ENCODE measurements around the gene AOX1. TPM values are rescaled to one million over a fixed set of nuclear protein-coding genes. Genes with fewer than 3 reads are reported as not detected.

Gene AOX1
- total RNA-seq, 1 experiment from 2014 or later: 0.71 TPM

GRCh38 chr2:200635251-200635650, 49.4 kb downstream of the AOX1 start (continued):
- TF ChIP-seq REST (IDR thresholded peaks at IDR 0.05; ENCODE audit: low read depth): no peak
- TF ChIP-seq POLR2AphosphoS5 (IDR thresholded peaks at IDR 0.05; ENCODE audit: low read depth, low read length): no peak
- TF ChIP-seq SRF (IDR thresholded peaks at IDR 0.05; ENCODE audit: low read depth): no peak
- TF ChIP-seq ATF3 (IDR thresholded peaks at IDR 0.05): no peak
- no peak for TF ChIP-seq MAX (IDR thresholded peaks at IDR 0.05)
- TF ChIP-seq SP1 (IDR thresholded peaks at IDR 0.05; ENCODE audit: low read depth): no peak
- no peak for TF ChIP-seq ELF1 (IDR thresholded peaks at IDR 0.05; ENCODE audit: borderline replicate concordance, low read depth)

- Histone ChIP-seq H2AFZ (ENCODE audit: low read depth, low read length, poor library complexity, severe bottlenecking) (no peak overlapping the region), H3K9me3 (ENCODE audit: control insufficient read depth in 1 of 2, insufficient read depth in 1 of 2, low read depth in 1 of 2, low read length in 2 of 2) (no peaks in the 10 kb centered on the region), H3K9me2 (ENCODE audit: insufficient read depth) (no peaks in the 10 kb centered on the region), H3K36me3 (ENCODE audit: control insufficient read depth in 1 of 2, insufficient read depth in 2 of 2, low read length in 2 of 2) (no peaks in the 10 kb centered on the region), H3K4me2 (ENCODE audit: low read length) (no peak overlapping the region), H3K4me1 (ENCODE audit: control insufficient read depth in 1 of 2, insufficient read depth in 2 of 2, low read length in 2 of 2) (no peaks in the 10 kb centered on the region), H3K9ac (ENCODE audit: low read length) (no peak overlapping the region), H3K27me3 (ENCODE audit: insufficient read depth, low read length) (no peaks in the 10 kb centered on the region), H3K27ac (ENCODE audit: low read depth, low read length) (no peak overlapping the region), H3K79me2 (ENCODE audit: insufficient read depth, low read length) (no peaks in the 10 kb centered on the region), H4K20me1 (ENCODE audit: insufficient read depth) (no peaks in the 10 kb centered on the region), H3K4me3 (replicated peaks in 1 of 2; ENCODE audit: low read depth in 1 of 2, low read length in 2 of 2) (no peak overlapping the region)
- CTCF ChIA-PET: no interaction called here
- RAD21 ChIA-PET (ENCODE audit: low non-redundant PET in 1 of 2, low total read pairs in 2 of 2, uncharacterized antibody in 2 of 2, unreplicated experiment in 2 of 2): no interaction called here
- DNase-seq (ENCODE audit: low read depth, low spot score) (no peak), ATAC-seq (no peak)
- BruUV-seq (replicated peaks): no TSS peak
- POLR2A ChIA-PET: no interaction called here
- intact Hi-C loops (cut with micrococcal nuclease): no loop called here
- no peak for TF ChIP-seq MAX (IDR thresholded peaks at IDR 0.05)
- no peak for TF ChIP-seq SRF (IDR thresholded peaks at IDR 0.05; ENCODE audit: low read depth)
- no peak for TF ChIP-seq TCF7L2 (IDR thresholded peaks at IDR 0.05; ENCODE audit: borderline replicate concordance, extremely low read depth, insufficient read depth, insufficient read length)
- TF ChIP-seq ATF3 (IDR thresholded peaks at IDR 0.05): no peak
- no peak for TF ChIP-seq EZH2phosphoT487 (IDR thresholded peaks at IDR 0.05; ENCODE audit: borderline replicate concordance)
- TF ChIP-seq ZBTB33 (IDR thresholded peaks at IDR 0.05; ENCODE audit: extremely low read depth, insufficient replicate concordance, low read length): no peak
- TF ChIP-seq ZNF274 (IDR thresholded peaks at IDR 0.05; ENCODE audit: low read depth, low read length): no peak
- no peak for TF ChIP-seq YY1 (IDR thresholded peaks at IDR 0.05; ENCODE audit: extremely low read depth, insufficient replicate concordance, low read depth, low read length)
- no peak for TF ChIP-seq SP1 (IDR thresholded peaks at IDR 0.05; ENCODE audit: low read depth)
- no peak for TF ChIP-seq EZH2 (IDR thresholded peaks at IDR 0.05)
- no peak for TF ChIP-seq FOSL1 (IDR thresholded peaks at IDR 0.05; ENCODE audit: low read depth)
- TF ChIP-seq SIN3A (IDR thresholded peaks at IDR 0.05; ENCODE audit: low read depth): no peak
- no peak for TF ChIP-seq CTCF (IDR thresholded peaks at IDR 0.05 in 2 of 3, conservative IDR thresholded peaks at IDR 0.05 in 1 of 3; ENCODE audit: borderline replicate concordance in 1 of 3, insufficient read depth in 1 of 3, low read depth in 2 of 3, low read length in 2 of 3)
Observed at GRCh38 chr2:200637901-200638300, 52.1 kb downstream of the AOX1 start.
